Measurements from ENCODE around the gene MRPL36.

MRPL36 gene

DNA sequence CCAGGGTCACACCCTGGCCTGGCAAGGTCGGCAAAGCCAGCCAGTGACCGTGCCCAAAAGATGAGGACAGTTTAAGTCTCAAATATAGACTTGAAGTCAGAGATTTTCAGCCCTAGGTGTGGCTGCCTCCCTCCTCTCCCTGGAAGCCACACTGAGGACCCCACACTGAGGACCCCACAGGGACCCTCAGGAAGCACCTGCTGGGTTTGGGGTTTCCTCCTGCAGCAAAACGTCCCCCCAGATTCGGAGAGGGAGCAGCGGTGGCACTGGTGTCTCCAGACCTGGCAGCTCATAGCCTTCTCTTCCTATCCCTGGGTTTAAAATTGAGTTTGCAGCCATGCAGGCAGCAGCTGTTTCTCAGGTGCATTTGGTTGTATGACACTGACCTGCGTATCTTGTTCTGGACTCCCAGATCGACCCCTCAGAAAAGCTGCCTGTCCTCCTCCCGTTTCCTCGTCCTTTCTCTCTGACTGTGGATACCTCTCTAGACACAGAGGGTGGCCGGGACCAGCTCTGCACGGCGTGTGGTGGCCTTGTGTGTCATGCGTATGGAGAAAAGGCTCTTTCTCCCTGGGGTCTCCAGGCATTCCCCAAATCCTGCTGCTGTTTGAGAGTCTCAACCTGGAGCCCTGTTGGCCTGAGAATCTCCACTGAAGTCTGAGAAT is 36.6 kb downstream of the MRPL36 start:
- DNase-seq: no peak

DNA sequence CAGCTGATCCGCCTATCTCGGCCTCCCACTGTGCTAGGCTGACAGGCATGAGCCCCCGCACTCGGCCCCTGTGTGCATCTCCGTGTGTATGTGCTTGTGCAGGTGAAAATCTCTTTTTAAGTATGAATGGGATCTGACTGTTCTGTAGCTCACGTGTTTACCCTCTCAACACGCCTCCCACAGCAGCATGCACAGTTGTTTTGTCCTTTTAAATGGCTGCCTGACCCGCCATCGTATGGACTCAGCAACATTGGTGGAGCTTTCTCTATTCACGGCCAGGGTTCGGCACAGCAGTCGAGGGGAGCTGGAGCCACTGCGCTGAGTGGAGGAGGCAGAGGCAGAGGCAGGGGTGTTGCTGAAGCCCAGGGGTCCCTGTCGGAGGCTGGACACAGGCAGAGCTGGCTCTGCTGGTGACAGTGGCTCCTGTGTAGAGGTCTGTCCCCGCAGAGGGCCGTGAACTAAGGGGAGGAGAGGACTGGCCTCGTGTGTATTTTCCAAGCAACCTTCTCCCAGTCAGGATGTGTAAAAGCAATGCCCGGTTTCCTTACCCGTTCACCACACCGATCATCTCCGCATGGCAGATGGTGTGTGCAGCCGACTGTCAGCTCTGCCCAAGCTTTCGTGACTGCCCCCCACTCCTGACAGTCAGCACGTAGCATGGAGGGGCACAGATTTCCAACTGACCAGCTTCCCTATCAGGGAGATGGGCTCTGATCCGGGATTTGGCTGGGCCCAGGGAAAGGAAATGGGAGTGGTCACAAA is 37.3 kb downstream of the MRPL36 start:
- no peak for DNase-seq

DNA sequence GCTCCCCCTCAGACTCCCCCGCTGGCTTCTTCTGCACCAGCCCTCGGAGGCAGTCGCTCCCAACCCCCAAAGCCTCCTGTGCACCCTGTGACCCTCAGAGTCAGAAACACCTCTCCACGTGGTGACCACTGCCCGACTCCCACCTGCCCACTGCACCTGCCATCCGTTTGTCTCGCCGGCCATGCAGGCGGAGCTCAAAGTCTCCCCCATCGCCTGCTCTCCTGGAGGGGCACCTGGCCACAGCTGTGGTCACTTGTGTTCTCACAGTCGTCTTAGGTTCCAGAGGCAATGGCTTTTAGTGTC is 38.2 kb downstream of the MRPL36 start:
- DNase-seq: no peak

DNA sequence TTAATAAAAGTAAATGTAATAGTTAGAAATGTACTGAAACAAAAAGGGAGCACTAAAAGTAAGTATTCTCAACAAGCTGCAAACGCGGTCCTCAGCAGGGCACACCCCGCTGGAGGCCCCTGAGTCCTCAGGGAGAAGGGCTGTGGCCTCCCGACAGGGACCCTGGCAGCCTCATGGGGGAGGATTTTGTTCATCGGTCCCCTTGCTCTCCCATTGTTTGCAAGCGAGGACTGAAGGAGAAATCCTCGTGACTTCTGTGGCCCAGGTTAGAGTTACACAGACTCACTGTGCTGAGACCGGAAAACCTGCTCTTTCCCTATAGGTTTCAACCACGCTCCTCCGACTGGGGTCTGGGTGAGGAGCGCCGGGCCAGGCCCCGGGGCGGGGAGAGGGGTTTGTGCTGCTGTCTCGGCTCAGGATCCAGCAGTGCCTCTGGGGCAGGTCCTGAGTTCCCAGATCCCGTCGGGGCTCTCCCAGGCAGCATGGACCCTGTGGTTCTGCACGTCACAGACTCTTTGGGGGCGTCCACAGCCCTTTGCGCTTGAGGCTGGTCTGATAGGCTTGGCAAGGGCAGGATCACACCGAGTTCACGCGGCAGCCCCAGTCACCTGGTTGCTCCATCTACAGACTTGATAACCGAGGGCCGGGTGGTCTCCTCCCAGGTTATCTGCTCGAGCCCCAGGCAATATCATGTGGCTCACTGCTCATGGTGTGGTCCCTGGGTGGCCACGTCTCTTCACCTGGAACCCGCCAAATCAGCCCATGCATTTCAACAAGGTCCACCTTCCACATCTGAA is 38.8 kb downstream of the MRPL36 start:
- no peak for DNase-seq

DNA sequence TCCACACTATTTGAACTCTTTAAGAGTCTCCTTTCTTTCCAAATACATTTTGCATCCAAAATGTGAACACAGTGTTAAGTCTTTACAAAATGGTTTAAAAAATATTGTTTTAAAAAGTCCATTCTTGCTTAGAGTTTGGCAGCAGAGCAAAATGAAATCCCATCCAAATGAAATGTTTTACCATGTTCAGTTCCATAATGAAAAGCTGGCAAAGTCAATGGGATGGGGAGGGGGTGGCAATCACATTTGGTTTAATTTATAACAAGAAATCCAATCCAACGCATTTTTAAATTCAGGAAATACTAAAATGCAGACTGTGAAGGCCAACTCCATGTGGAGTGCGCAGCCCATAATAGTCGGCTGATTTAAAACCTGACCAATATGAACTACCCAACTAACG is 39.4 kb downstream of the MRPL36 start:
- no peak for DNase-seq

DNA sequence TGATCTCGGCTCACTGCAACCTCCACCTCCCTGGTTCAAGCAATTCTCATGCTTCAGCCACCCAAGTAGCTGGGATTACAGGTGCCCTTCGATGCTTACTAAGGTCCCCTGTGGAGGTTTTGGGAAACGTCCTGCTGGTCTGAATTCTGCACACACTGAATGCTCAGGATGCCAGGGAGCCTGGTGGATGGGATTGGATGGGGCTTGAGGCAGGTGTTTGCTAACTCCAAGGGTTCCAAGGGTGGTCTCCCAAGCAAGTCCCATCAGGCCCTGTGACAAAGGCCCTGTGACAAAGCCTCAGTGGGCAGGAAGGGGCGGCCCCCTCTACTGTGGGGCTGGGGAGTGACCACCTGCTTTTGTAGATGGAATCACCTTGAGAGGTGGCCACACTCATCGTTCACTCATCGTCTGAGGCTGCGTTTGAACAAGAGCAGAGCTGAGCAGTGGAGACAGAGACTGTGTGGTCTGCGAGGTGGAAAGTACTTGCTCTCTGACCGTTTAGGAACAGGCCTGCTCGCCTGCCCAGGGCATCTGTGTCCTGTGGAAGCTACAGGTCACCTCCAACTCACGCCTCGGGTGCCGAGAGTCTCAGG is 40.2 kb downstream of the MRPL36 start:
- DNase-seq: no peak

DNA sequence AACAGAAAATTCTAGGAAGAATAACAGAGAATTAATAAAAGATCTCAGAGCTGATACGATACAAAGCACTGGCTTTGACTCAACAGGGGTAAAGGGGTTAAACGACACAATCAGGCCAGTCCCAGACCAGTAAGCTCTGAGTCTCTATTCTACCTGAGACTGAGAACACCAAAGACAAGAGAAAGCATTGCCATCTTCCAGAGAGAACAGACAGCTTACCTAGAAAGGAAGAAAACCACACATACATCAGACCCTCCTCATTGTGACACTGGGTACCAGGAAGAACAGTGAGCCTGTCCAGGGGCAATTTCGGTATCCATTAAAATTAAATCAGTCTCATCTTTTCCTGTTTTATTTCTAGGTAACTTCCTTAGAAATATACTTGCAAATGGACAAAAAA is 41.1 kb downstream of the MRPL36 start:
- no peak for DNase-seq

DNA sequence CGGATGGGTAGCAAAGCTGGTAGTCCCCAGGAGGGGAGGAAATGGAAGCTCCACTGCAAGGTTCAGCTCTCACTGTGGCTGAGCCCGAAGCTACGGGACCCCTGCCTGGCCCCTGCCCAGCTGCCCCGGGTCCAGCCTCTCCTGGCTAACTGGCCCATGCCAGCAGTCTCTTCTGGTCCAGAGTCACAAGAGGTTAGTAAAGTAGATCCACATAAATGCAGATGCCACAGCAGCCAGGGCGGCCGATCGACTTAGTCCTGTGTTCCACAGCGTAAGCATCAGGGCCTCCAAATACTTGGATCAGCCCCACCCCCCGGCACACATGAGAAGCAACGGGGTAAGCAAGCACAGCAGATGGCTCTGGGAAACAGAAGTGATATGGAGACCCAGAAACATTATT is 42.1 kb downstream of the MRPL36 start:
- no peak for DNase-seq

DNA sequence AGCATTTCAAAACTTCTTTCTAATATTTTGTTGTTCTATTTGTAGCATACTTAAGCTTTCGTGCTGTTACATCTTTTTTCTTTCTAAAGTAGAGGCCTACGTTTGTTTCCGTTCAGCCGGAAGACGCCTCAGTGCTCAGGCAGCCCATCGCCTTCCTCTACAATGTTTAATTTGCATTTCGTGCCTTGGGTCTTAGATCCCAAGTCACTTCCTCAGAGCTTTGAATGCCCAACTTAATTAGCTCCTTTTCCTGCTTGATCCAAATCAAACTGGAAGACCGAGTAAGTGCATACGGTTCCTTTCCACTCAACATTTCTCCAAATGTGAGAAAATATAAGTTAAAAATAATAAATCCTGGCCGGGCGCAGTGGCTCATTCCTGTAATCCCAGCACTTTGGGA is 43.2 kb downstream of the MRPL36 start:
- no peak for DNase-seq

DNA sequence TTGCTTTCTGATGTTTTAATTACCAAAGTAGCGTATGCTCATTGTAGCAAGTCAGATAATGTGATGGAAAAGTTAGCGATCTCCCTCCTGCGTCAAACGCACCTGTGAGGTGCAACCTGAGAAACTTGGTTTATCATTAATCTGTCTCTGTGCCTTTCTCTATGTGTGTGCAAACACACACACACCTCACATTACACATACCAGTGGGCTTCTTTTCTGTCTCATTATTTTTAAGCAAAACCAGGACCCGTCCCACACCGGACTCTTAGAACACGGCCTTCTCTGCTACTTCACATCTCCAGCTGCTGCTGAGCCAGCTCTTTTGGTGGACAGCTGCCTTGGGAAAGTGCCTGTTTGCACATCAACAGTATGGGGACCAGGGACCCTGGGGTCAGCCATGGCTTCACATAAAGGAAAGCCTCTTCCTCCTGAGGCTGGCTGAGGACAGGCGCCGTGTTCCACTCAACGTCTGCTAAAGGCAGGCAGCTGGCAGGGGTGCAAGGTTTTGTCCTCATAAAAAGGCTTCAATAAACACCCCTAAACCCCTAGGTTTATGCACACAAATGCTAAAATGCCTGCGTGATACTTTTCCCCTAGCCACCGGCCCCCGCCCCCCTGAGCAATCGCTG is 44.2 kb downstream of the MRPL36 start:
- DNase-seq: no peak

DNA sequence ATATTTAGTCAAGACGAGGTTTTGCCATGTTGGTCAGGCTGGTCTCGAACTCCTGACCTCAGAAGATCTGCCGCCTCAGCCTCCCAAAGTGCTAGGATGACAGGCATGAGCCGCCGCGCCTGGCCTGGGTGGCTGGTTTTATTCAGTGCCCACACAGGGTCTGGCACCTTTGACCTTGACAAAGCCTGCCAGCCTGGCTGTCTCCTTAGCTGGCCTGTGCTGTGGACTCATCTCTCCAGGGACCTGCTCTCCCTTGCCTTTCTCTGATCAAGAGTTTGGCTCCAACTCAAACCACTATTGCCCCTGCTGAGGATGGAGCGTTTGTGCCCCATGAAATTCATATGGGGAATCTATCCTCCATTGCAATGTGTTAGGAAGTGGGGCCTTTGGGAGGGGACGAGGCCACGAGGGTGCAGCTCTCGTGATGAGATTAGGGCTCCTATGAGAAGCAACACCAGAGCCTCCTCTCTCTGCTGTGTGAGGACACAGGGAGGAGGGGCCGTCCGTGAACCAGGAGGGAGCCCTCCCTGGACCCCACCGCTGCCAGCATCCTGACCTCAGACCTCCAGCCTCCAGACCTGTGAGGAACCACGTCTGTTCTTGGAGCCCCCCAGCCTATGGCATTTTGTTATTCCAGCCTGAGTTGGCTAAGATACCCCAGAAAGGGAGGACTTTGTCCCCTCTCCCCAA is 45.0 kb downstream of the MRPL36 start:
- no peak for DNase-seq

DNA sequence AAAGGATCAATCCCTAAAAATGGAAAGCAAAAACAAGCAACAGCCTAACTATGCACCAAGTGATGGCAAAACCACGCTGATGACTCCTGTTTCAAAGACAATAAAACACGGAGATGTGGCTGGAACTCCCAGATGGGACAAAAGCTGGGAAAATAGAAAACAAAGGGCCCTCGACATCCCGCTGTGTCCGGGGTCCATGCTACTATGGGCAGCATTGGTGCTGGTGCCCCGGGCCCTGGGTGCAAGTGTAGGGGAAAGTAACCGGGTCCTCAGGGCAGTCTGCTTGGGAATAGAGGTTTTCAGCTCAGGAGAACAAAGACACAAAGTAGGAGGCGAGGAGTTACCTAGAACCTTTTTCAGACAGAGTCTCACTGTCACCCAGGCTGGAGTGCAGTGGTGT is 46.1 kb downstream of the MRPL36 start:
- no peak for DNase-seq

DNA sequence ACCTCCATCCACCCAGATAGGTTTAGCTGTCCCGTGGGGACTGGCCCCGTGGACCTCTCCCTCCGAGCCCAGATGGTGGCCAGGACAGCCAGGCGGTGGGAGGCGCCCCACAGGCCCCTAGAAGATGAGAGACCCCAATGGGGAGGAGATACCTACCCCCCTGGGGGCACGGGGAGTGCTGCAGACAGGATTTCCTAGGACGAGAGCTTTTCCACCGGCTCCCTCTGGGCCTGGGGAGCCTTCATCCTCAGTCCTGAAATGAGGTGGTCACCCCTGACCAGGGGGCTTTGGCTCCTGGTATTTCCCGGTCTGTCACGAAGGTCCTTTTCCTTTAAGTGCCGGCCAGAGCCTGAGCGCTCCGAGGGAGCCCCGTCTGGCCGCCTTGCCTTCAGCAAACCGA is 46.8 kb downstream of the MRPL36 start:
- DNase-seq: no peak

DNA sequence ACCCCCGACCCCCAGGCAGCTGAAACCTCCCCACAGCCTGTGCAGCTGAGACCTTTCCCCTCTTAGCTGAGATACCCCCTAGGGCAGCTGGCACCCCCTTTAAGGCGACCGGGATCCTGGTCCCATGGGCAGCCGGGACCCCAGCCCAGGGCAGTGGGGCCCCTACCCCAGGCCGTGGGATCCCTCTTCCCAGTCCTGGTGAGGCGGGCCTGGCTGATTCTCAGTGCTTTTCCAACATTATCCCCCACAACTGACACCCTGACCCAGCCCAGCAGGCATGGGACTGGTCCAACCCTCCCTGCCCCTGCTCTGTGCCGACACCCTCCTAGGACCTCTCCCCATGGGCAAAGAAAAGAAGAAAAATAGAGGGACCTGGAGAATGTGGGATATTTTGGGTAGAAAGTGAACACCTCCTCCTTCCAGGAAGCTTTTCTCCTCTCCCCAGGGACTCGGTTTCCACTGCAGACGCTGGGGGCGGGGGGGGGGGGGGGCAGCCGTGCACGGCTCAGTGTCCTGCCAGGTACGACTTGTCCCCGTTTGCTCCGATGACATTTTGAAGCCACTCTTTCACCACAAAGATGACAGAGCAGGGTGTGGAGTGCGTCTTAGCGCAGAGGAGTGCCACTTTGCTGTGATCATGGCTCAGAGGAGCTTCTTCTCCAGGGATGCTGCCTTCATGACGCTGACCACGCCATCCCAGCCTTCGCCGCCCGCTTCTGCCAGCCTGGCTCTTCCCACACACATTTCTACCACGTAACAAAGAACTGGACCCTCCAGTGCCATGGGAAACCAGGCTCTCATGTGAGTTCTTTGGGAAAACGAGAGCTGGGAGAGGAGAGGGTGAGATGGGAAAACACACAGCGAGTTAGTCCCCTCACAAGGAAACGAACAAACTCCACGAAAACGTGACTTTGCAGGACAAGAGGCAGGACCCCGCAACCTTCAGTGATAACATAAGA is 47.5 kb downstream of the MRPL36 start:
- DNase-seq: no peak

- no peak for DNase-seq
Observed at GRCh38 chr5:1751026-1751863, 48.4 kb downstream of the MRPL36 start.

DNA sequence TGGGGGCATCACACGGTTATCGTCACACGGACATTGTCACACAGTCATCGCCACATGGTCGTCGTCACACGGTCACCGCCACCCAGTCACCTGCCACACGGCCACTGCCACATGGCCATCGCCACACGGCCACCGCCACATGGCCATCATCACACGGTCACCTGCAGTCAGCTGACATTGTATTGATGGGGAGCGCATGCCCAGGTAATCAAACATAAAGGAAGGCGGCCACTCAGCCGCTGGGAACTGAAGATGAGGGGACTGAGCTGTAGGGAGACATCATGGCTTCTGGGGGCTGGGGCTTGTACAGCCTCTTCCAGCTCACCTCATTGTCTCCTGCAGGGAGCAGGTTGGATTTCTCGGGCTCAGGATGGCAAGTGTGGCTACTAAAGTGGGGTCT is 49.2 kb downstream of the MRPL36 start:
- no peak for DNase-seq

- no peak for DNase-seq
Observed at GRCh38 chr5:1749346-1750124, 50.1 kb downstream of the MRPL36 start.

DNA sequence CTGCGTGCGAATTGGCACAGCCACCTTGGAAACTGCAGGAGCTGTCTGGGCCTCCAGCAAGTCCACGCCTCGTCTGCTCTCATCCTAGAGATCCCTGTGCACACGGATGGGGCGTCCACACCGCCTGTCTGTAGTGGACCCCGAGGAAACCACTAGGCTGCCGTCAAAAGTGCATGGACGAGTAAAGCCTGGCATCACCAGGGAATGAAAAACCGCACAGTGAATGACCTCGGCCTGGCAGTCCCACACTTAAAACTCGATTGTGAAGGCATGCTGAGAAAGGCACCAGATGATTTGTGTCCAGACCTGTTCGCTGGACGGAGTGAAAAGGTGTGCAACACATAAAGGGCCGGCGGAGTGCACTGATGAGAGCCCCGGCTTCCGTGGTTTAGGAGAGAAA is 50.8 kb downstream of the MRPL36 start:
- no peak for DNase-seq

All from NCI-H526 treated with DMSO at 0.1 percent for 48 hours (cell line).